HepG2 (cell line): ENCODE data around the gene ZFTA. TPM values are rescaled to one million over a fixed set of nuclear protein-coding genes. Genes with fewer than 3 reads are reported as not detected.

Experiments used
- ERF ChIP-seq: IDR thresholded peaks from 2 replicates; pipeline ENCODE4 v1.6.1; 2018; ENCODE audit warnings: missing biosample characterization, missing genetic modification reagents
- HNRNPL ChIP-seq: fragments of 200-400 bp; formaldehyde crosslinking; IDR thresholded peaks from 2 replicates; pipeline ENCODE4 v1.6.1; 2017; ENCODE audit warnings: mild to moderate bottlenecking, low read depth, low read length
- NCOA1 ChIP-seq: sonication (generic); formaldehyde crosslinking; IDR thresholded peaks from 2 replicates; pipeline ENCODE4 v1.9.0; 2021; ENCODE audit warnings: missing genetic modification reagents
- NFIC ChIP-seq: IDR thresholded peaks from 2 replicates; pipeline ENCODE4 v1.6.1; 2012; ENCODE audit warnings: mild to moderate bottlenecking, low read length, inconsistent platforms
- NR1H2 ChIP-seq: sonication (generic); formaldehyde crosslinking; IDR thresholded peaks from 2 replicates; pipeline ENCODE4 v1.8.1; 2022; ENCODE audit warnings: low read depth, missing genetic modification reagents, borderline replicate concordance
- PPARG ChIP-seq: conservative IDR thresholded peaks from 2 replicates; pipeline ENCODE4 v1.6.1; 2016; ENCODE audit warnings: missing biosample characterization, missing genetic modification reagents
- SIX1 ChIP-seq: sonication (generic); formaldehyde crosslinking; IDR thresholded peaks from 2 replicates; pipeline ENCODE4 v1.4.0; 2020; ENCODE audit warnings: missing genetic modification reagents, borderline replicate concordance
- SP5 ChIP-seq: IDR thresholded peaks from 2 replicates; pipeline ENCODE4 v1.6.1; 2016; ENCODE audit warnings: low read depth, borderline replicate concordance
- XBP1 ChIP-seq: sonication (generic); formaldehyde crosslinking; IDR thresholded peaks from 2 replicates; pipeline ENCODE4 v1.5.0; 2020; ENCODE audit warnings: missing genetic modification reagents
- ZNF335 ChIP-seq: sonication (generic); formaldehyde crosslinking; IDR thresholded peaks from 2 replicates; pipeline ENCODE4 v1.4.0; 2020; ENCODE audit warnings: missing genetic modification reagents
- ZNF670 ChIP-seq: sonication (generic); formaldehyde crosslinking; IDR thresholded peaks from 2 replicates; pipeline ENCODE4 v1.8.0; 2022; ENCODE audit warnings: mild to moderate bottlenecking, missing genetic modification reagents, borderline replicate concordance
- ZNF816 ChIP-seq: sonication (generic); formaldehyde crosslinking; IDR thresholded peaks from 2 replicates; pipeline ENCODE4 v1.8.0; 2022; ENCODE audit warnings: missing genetic modification reagents, mild to moderate bottlenecking, borderline replicate concordance
- polyA plus RNA-seq, 8 experiments: library from polyadenylated mRNA; depleted of rRNA in 3 of 8; stranded (reverse) in 7 of 8; unstranded in 1 of 8; fragments of >200 nt; fragmentation: Illumina TruSeq in 4 of 8; extraction: Trizol in 4 of 8; gene quantifications; 2 replicates each; pipeline versions ENCODE4 v1.2.1 to v1.2.3, GENCODE V29; 2011 to 2016; ENCODE audit warnings: low read depth in 4 of 8, missing spikeins in 1 of 8, mixed read lengths in 1 of 8; ENCODE audit not compliant: insufficient read depth in 1 of 8
- total RNA-seq, 5 experiments: library from RNA; depleted of rRNA; stranded (reverse); fragments of >200 nt; fragmentation: Illumina TruSeq; extraction: Trizol; gene quantifications; 2 replicates each; pipeline ENCODE4 v1.2.3, GENCODE V29; 2016; ENCODE audit warnings: low read depth in 1 of 5
- TF ChIP-seq, protein P1 (sequence below): sonication (generic); formaldehyde crosslinking; IDR thresholded peaks from 2 replicates; pipeline ENCODE4 v1.8.1; 2022; ENCODE audit warnings: low read depth, mild to moderate bottlenecking, missing genetic modification reagents
- TF ChIP-seq, protein P2 (sequence below): sonication (generic); formaldehyde crosslinking; IDR thresholded peaks from 2 replicates; pipeline ENCODE4 v1.4.0; 2020; ENCODE audit warnings: missing genetic modification reagents
- TF ChIP-seq, protein P3 (sequence below): sonication (generic); formaldehyde crosslinking; IDR thresholded peaks from 2 replicates; pipeline ENCODE4 v1.4.0; 2020; ENCODE audit warnings: missing genetic modification reagents
- TF ChIP-seq, protein P4 (sequence below): sonication (generic); formaldehyde crosslinking; conservative IDR thresholded peaks from 2 replicates; pipeline ENCODE4 v1.8.0; 2022; ENCODE audit warnings: low read depth, missing genetic modification reagents
- TF ChIP-seq, protein P5 (sequence below): sonication (generic); formaldehyde crosslinking; IDR thresholded peaks from 2 replicates; pipeline ENCODE4 v1.9.0; 2021; ENCODE audit warnings: missing genetic modification reagents, mild to moderate bottlenecking, borderline replicate concordance
- TF ChIP-seq, protein P6 (sequence below): sonication (generic); formaldehyde crosslinking; IDR thresholded peaks from 2 replicates; pipeline ENCODE4 v1.8.1; 2023; ENCODE audit warnings: mild to moderate bottlenecking, missing genetic modification reagents, borderline replicate concordance

Gene ZFTA
- total and polyA plus RNA-seq, 2 of the 13 experiments (the other 11 are each of a cell fraction or from before 2014, with no cell fraction given), result 3.9 to 10.4 TPM

DNA sequence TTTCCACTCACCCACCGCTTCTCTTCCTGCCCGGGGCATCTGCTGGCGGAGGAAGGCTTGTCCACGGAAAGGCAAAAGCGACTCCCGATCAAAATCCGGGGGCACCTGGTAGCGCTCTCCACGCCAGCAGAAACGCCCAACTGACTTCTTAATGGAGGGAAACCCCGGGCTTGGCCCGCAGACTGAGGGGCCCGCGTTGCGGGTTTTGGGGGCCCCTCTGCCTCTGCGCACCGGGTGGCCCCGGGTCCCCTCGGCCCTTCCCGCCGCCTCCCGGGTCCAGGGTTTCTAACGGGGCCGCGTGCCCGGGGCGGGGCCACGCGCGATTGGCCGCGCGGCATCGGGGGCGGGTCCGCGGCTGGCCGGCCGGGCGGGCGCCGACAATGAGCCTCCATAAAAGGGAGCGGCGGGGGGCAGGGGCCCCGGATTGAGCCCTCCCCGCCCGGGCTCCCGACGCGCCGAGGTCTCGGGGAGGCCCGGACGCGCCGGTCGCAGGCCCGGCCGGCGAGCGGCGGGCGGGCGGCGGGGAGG lies 44.5 kb upstream of the ZFTA start, which contains the start of gene SPINDOC (continued):
- TF ChIP-seq, protein P1, sequence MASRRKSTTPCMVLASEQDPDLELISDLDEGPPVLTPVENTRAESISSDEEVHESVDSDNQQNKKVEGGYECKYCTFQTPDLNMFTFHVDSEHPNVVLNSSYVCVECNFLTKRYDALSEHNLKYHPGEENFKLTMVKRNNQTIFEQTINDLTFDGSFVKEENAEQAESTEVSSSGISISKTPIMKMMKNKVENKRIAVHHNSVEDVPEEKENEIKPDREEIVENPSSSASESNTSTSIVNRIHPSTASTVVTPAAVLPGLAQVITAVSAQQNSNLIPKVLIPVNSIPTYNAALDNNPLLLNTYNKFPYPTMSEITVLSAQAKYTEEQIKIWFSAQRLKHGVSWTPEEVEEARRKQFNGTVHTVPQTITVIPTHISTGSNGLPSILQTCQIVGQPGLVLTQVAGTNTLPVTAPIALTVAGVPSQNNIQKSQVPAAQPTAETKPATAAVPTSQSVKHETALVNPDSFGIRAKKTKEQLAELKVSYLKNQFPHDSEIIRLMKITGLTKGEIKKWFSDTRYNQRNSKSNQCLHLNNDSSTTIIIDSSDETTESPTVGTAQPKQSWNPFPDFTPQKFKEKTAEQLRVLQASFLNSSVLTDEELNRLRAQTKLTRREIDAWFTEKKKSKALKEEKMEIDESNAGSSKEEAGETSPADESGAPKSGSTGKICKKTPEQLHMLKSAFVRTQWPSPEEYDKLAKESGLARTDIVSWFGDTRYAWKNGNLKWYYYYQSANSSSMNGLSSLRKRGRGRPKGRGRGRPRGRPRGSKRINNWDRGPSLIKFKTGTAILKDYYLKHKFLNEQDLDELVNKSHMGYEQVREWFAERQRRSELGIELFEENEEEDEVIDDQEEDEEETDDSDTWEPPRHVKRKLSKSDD (CRISPR knock-in tag), result no peak
- TF ChIP-seq ZNF816 (CRISPR knock-in tag) (no peak; the same call in 1 of the 2 replicates), SP5 (CRISPR knock-in tag) (no peak), PPARG (CRISPR knock-in tag) (no peak), SIX1 (CRISPR knock-in tag) (no peak), NCOA1 (CRISPR knock-in tag) (no peak), ZNF670 (CRISPR knock-in tag) (0 out of 2 replicates have a peak, but pooled peaks have one; percentile 32), ZNF335 (CRISPR knock-in tag) (no peak), NR1H2 (CRISPR knock-in tag) (no peak), XBP1 (CRISPR knock-in tag) (no peak), NFIC (no peak), HNRNPL (0 out of 2 replicates have a peak, but pooled peaks have one; percentile 56), ERF (no peak; the same call in 1 of the 2 replicates)
- TF ChIP-seq, protein P2, sequence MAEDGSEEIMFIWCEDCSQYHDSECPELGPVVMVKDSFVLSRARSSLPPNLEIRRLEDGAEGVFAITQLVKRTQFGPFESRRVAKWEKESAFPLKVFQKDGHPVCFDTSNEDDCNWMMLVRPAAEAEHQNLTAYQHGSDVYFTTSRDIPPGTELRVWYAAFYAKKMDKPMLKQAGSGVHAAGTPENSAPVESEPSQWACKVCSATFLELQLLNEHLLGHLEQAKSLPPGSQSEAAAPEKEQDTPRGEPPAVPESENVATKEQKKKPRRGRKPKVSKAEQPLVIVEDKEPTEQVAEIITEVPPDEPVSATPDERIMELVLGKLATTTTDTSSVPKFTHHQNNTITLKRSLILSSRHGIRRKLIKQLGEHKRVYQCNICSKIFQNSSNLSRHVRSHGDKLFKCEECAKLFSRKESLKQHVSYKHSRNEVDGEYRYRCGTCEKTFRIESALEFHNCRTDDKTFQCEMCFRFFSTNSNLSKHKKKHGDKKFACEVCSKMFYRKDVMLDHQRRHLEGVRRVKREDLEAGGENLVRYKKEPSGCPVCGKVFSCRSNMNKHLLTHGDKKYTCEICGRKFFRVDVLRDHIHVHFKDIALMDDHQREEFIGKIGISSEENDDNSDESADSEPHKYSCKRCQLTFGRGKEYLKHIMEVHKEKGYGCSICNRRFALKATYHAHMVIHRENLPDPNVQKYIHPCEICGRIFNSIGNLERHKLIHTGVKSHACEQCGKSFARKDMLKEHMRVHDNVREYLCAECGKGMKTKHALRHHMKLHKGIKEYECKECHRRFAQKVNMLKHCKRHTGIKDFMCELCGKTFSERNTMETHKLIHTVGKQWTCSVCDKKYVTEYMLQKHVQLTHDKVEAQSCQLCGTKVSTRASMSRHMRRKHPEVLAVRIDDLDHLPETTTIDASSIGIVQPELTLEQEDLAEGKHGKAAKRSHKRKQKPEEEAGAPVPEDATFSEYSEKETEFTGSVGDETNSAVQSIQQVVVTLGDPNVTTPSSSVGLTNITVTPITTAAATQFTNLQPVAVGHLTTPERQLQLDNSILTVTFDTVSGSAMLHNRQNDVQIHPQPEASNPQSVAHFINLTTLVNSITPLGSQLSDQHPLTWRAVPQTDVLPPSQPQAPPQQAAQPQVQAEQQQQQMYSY, result peak; percentile 89
- TF ChIP-seq, protein P3, sequence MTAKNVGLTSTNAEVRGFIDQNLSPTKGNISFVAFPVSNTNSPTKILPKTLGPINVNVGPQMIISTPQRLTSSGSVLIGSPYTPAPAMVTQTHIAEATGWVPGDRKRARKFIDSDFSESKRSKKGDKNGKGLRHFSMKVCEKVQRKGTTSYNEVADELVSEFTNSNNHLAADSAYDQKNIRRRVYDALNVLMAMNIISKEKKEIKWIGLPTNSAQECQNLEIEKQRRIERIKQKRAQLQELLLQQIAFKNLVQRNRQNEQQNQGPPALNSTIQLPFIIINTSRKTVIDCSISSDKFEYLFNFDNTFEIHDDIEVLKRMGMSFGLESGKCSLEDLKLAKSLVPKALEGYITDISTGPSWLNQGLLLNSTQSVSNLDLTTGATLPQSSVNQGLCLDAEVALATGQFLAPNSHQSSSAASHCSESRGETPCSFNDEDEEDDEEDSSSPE (CRISPR knock-in tag), result peak; percentile 82
- TF ChIP-seq, protein P4, sequence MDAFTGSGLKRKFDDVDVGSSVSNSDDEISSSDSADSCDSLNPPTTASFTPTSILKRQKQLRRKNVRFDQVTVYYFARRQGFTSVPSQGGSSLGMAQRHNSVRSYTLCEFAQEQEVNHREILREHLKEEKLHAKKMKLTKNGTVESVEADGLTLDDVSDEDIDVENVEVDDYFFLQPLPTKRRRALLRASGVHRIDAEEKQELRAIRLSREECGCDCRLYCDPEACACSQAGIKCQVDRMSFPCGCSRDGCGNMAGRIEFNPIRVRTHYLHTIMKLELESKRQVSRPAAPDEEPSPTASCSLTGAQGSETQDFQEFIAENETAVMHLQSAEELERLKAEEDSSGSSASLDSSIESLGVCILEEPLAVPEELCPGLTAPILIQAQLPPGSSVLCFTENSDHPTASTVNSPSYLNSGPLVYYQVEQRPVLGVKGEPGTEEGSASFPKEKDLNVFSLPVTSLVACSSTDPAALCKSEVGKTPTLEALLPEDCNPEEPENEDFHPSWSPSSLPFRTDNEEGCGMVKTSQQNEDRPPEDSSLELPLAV, result no peak
- TF ChIP-seq, protein P5, sequence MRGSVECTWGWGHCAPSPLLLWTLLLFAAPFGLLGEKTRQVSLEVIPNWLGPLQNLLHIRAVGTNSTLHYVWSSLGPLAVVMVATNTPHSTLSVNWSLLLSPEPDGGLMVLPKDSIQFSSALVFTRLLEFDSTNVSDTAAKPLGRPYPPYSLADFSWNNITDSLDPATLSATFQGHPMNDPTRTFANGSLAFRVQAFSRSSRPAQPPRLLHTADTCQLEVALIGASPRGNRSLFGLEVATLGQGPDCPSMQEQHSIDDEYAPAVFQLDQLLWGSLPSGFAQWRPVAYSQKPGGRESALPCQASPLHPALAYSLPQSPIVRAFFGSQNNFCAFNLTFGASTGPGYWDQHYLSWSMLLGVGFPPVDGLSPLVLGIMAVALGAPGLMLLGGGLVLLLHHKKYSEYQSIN (CRISPR knock-in tag), result no peak
- TF ChIP-seq, protein P6, sequence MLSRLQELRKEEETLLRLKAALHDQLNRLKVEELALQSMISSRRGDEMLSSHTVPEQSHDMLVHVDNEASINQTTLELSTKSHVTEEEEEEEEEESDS, result no peak
